KMS-11 (cell line): ENCODE data around the gene CMSS1.

Experiments used
- H2AFZ ChIP-seq: fragments of 200-600 bp; sonication (generic); 2 replicates; pipeline ENCODE4 v1.6.1; 2016; ENCODE audit warnings: antibody characterized with exemption, mixed run types, low read depth
- H3K27ac ChIP-seq: fragments of 200-600 bp; sonication (generic); 2 replicates; pipeline ENCODE4 v1.6.1; 2016; ENCODE audit warnings: mild to moderate bottlenecking, mixed run types
- H3K27me3 ChIP-seq: fragments of 200-600 bp; sonication (generic); 2 replicates; pipeline ENCODE4 v1.6.1; 2017; ENCODE audit warnings: mild to moderate bottlenecking, low read depth, mixed run types, moderate library complexity; ENCODE audit not compliant: insufficient read depth
- H3K36me3 ChIP-seq: fragments of 200-600 bp; sonication (generic); 2 replicates; pipeline ENCODE4 v1.6.1; 2017; ENCODE audit warnings: mild to moderate bottlenecking, mixed run types; ENCODE audit not compliant: insufficient read depth
- H3K4me1 ChIP-seq: fragments of 200-600 bp; sonication (generic); 2 replicates; pipeline ENCODE4 v1.6.1; 2016; ENCODE audit warnings: mild to moderate bottlenecking, low read depth, mixed run types; ENCODE audit not compliant: poor library complexity, severe bottlenecking
- H3K4me2 ChIP-seq: fragments of 200-600 bp; sonication (generic); 2 replicates; pipeline ENCODE4 v1.7.0; 2016; ENCODE audit warnings: mild to moderate bottlenecking, mixed run types
- H3K4me3 ChIP-seq: fragments of 200-600 bp; sonication (generic); IDR thresholded peaks from 2 replicates; pipeline ENCODE4 v1.6.1; 2017; ENCODE audit warnings: low read depth, low read length, mixed read lengths; ENCODE audit not compliant: insufficient read depth
- H3K79me2 ChIP-seq: fragments of 200-600 bp; sonication (generic); 2 replicates; pipeline ENCODE4 v1.6.1; 2016; ENCODE audit warnings: low read depth, mixed run types; ENCODE audit not compliant: insufficient read depth
- H3K9ac ChIP-seq: fragments of 200-600 bp; sonication (generic); 2 replicates; pipeline ENCODE4 v1.6.1; 2016; ENCODE audit warnings: mild to moderate bottlenecking, mixed run types
- H4K20me1 ChIP-seq: fragments of 200-600 bp; sonication (generic); 2 replicates; pipeline ENCODE4 v1.6.1; 2016; ENCODE audit warnings: mild to moderate bottlenecking, mixed run types; ENCODE audit not compliant: insufficient read depth
- TF ChIP-seq, protein P1 (sequence below): fragments of 200-600 bp; sonication (generic); conservative IDR thresholded peaks from 2 replicates; pipeline ENCODE4 v1.6.1; 2017; ENCODE audit warnings: low read depth, mild to moderate bottlenecking, antibody characterized with exemption, low read length, moderate library complexity, mixed read lengths

CMSS1 gene

GRCh38 chr3:100041328-100041749 is 223.7 kb downstream of the CMSS1 start:
- Histone ChIP-seq H3K4me1 (peaks cover 37% of the 10 kb centered on the region), H3K4me2 (no peak overlapping the region), H3K79me2 (no peaks in the 10 kb centered on the region), H3K4me3 (no peak overlapping the region), H2AFZ (no peak overlapping the region), H3K27ac (no peak overlapping the region), H3K9ac (no peak overlapping the region), H3K27me3 (0 out of 2 replicates have a peak, but pooled peaks cover 3% of the 10 kb centered on the region), H4K20me1 (no peaks in the 10 kb centered on the region), H3K36me3 (no peaks in the 10 kb centered on the region)
- TF ChIP-seq, protein P1, sequence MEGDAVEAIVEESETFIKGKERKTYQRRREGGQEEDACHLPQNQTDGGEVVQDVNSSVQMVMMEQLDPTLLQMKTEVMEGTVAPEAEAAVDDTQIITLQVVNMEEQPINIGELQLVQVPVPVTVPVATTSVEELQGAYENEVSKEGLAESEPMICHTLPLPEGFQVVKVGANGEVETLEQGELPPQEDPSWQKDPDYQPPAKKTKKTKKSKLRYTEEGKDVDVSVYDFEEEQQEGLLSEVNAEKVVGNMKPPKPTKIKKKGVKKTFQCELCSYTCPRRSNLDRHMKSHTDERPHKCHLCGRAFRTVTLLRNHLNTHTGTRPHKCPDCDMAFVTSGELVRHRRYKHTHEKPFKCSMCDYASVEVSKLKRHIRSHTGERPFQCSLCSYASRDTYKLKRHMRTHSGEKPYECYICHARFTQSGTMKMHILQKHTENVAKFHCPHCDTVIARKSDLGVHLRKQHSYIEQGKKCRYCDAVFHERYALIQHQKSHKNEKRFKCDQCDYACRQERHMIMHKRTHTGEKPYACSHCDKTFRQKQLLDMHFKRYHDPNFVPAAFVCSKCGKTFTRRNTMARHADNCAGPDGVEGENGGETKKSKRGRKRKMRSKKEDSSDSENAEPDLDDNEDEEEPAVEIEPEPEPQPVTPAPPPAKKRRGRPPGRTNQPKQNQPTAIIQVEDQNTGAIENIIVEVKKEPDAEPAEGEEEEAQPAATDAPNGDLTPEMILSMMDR = no peak

DNA sequence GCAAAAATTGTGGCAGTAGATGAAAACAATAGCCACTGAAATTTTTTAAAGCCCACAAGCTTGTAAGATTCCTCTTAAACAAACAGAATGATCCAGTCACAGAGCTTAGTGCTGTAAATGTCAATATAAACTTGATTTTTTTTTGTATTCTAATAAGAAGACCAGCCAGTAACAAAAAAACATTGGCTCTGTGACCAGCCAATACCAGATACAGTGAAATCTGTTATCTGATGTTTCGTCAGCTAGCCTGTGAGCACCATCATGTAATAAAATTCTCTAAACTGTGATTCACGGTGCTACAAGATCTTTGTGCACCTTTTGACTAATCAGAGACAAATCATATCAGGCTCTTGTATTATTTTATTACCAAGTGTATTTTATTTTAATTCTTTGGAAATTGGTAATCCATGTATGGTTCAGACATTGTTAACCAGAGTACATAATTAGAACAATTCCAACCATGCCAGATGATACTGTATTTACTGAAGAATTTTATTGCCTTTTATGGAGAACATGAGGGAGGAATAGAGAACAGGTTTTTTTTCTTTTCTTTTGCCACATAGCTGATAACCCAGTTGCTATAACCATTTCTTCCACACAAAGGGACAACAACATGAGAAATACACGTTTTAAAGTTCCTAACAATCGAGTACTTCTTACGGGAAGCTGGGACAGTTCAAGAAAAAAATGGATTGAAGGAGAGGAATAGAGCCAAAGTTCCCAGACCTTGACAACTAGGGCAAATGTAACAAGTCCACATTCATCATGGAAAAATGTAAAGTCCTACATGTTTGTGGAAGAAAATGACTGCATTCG is 224.7 kb downstream of the CMSS1 start:
- H2AFZ ChIP-seq = no peak overlapping the region

GRCh38 chr3:100043271-100043670 is 225.6 kb downstream of the CMSS1 start:
- Histone ChIP-seq H3K4me1 (peaks cover 57% of the 10 kb centered on the region), H2AFZ (no peak overlapping the region), H3K27ac (no peak overlapping the region), H3K79me2 (no peaks in the 10 kb centered on the region), H3K27me3 (0 out of 2 replicates have a peak, but pooled peaks cover 3% of the 10 kb centered on the region), H3K4me3 (no peak overlapping the region), H4K20me1 (no peaks in the 10 kb centered on the region), H3K9ac (no peak overlapping the region), H3K4me2 (no peak overlapping the region), H3K36me3 (no peaks in the 10 kb centered on the region)
- TF ChIP-seq, protein P1 = no peak

More for the DNA sequence above, 224.7 kb downstream of the CMSS1 start:
- TF ChIP-seq, protein P1 = no peak
- Histone ChIP-seq H4K20me1 (no peaks in the 10 kb centered on the region), H3K27me3 (0 out of 2 replicates have a peak, but pooled peaks cover 3% of the 10 kb centered on the region), H3K4me1 (peaks cover 48% of the 10 kb centered on the region), H3K36me3 (no peaks in the 10 kb centered on the region), H3K4me2 (no peak overlapping the region), H3K79me2 (no peaks in the 10 kb centered on the region), H3K9ac (no peak overlapping the region), H3K27ac (no peak overlapping the region), H3K4me3 (no peak overlapping the region)

DNA sequence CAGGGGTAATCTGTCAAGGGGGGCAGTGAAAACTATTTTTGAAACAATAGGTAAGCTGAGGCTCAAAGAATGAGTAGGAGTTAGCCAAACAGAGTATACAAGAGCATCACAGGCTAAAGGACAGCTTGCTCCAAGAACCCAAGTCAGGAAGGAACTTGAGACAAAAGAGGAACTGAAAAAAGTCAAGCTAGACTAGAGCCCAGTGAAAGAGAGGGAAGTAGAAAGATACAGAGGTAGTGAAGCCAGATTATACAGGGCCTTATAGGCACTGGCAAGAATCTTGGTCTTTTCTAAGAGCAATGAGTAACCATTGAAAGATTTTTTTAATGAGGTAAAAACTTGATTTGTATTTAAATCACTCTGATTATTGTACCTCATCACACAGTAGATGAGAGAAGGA is 226.7 kb downstream of the CMSS1 start:
- H3K36me3 ChIP-seq = no peaks in the 10 kb centered on the region
- no peaks in the 10 kb centered on the region for H3K79me2 ChIP-seq
- H2AFZ ChIP-seq = no peak overlapping the region
- H3K4me1 ChIP-seq = peaks cover 67% of the 10 kb centered on the region
- H3K27me3 ChIP-seq = peaks cover 3% of the 10 kb centered on the region; the same call in 1 of the 2 replicates
- no peak overlapping the region for H3K4me3 ChIP-seq
- TF ChIP-seq, protein P1 = no peak
- no peaks in the 10 kb centered on the region for H4K20me1 ChIP-seq
- H3K27ac ChIP-seq = no peak overlapping the region
- no peak overlapping the region for H3K9ac ChIP-seq
- no peak overlapping the region for H3K4me2 ChIP-seq
